ENCODE measurements around the gene ROR1.
"Not testable (repeated sequence)": the region's sequence is repeated elsewhere in the genome, so short reads cannot be mapped to it uniquely, and the experiment has no call there.

The ROR1 gene

DNA sequence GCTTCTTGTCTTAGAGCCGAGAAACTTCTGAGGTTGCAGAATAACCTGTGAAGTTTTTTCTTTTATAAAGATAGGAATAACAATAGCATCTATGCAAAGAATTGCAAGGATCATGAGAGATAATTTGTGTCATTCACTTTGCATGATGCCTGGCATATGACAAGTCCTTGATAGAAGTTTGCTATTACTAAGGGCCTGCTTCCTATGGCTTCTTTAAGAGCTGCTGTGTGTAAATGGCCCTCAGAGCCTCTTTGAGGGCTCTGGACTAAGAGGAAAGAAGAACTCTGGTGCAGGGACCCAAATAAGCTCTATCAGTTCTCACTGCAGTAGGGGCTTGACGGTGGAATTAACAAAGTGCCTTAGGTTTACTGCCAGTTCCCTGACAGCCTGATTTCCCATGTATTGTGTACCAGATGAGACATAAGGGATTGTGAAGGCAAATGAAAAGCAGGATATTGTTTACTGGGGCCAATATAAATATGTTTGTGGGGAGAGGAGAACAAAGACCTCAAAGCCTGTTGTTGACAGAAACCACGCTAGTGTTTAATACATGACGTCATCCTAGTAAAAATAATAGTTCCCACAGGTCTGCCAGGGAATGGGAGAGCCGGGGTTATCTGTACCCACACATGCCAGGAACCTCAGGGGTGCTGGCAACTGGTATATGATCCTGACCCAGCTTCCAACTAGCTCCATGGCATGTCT lies 298.4 kb downstream of the ROR1 start:
- peak in 1 of 2 experiments; percentile 25 for DNase-seq

DNA sequence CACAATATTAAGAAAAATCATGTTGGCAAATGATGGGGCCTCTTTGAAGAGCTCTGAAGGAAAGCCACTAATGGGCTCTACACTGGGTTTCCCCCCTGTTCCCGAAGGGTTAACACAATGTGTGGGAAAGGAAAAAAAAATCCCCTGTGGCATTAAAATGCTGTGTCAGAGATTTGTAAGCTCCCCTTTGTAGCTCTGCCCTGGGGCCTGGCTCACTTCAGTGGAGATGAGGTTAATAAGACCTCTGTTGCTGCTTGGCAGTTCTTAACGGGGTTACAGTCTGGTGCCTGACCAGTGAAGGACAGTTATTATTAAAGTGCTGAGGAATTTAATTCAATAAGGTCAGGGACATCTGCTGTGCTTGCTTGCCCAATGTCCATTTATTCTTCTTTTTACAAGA lies 299.9 kb downstream of the ROR1 start:
- no peak for DNase-seq

DNA sequence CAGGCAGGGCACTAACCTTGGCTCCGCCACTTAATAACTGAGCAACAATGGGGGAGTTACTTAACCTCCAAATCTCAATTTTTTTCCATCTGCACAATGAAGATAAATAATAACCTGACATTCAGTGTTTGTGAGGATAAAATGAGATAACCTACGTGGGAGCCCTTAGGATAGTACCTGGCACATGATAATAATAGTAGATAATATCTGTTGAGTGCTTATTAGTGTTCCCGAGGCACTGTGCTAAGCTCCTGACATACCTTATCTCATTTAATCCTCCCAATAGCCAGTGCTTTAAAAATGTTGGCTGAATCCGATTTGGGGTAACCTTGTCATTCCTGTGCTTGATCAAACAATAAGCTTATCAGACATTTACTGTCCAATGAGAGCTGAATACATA lies 300.9 kb downstream of the ROR1 start:
- no peak for DNase-seq

DNA sequence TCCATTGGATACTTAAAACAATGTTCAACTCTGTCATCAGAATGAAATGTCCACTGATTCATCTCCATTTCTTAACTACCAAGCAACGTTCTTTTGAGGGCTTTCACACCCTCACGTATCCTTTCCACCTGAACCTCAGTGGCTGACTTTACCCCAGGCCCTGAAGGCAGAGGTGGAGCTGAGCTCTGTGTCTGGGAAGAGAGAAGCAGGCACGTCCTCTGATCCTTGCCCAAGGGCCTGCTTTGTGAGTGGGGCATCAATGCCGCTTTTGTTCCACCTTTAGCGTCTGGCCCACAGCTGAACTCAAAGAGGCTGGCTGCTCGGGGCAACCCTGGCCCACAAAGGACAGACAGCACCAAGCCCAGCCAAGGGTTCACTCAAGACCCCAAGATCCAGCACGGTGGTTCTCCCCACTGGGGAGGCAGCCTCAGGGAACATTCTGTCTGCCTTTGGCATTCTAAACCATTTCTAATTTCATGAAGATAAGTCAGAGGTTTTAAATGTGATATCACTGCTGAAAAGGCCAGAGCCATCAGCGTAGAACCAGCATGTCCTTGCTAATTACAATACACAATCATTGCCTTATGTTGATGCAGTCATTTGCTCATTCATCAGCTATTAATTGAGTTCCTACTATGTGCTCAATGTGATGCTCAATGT lies 303.6 kb downstream of the ROR1 start:
- DNase-seq = no peak

DNA sequence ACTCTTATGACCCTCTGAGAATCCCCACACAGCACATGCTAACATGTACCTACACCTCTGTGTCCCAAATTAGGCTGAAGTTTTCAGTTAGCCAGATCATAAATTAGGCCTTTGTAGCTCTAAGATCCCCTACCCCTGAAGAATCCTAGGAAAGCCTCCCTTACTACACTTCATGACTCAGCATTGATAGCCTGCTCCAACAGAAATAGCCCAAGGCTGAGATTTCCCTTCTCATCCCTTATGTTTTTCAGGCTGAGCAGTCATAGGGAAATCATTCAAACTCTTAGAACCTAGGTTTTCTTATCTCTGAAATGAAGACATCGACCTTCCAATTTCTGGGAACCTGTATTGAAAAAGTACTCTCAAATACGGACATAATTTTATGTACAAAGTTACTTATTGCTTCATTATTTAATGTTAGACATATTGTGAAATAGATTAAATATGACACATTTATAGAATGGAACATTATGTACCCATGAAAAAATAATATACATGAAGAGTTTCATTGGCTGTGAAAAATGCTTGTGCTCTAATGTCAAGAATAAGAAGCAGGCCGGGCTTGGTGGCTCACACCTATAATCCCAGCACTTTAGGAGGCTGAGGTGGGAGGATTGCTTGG lies 307.2 kb downstream of the ROR1 start:
- DNase-seq = no peak

DNA sequence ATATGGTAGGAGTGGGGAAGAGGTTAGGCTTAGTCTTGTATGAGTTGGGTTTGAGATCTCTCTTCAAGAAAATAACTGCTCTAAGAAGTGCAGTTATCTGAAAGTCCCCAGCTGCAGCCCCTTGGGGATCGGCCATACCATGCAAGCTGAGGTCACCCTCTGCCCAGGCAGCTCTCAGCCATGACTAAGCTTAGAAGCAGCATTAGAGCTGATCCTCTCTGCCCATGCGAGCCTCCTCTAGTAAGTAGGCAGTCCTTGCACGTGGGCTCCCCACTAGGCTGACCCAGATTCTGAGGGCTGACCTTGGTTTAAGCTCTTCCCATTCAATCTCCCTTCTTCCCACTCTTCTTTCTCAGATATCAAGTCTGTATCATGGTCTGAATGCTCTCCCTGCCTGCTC lies 308.6 kb downstream of the ROR1 start:
- no peak for DNase-seq

DNA sequence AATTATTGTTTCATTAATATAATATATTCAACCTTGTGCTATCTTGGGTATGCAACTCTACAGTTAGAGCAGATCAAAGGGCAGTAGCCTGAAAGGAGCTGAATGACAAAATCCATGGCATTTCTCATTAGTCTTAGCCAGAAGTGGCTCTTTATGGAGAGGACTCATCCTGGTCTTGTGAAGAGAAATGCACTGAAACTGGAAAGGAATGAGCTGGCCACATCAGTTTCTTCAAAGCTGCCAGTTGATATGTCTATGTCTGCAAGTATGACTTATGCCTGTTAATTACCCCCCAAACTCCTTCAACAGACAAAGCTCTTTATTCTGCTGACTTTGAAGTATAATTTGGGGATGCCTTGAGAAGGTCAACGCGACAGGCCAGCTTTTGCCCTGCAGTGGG lies 310.6 kb downstream of the ROR1 start:
- no peak for DNase-seq

DNA sequence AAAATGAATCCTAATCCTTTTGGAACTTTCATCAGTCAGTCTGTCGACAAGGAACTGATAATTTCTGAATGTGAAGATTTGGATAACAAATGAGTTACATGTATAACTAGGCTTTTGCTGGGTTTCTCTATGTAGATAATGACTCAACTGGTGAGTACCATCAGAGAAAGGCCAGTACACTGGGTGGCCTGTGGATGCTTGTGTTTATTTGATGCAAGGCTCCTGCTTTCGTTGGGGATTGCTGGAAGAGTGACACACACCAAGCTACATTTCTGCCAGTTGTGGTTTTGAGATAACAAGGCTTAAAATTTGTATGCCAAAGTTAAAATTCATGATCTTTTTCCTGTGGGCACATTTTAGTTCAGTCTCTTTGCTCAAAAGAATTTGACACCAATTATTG lies 314.0 kb downstream of the ROR1 start:
- DNase-seq = no peak

DNA sequence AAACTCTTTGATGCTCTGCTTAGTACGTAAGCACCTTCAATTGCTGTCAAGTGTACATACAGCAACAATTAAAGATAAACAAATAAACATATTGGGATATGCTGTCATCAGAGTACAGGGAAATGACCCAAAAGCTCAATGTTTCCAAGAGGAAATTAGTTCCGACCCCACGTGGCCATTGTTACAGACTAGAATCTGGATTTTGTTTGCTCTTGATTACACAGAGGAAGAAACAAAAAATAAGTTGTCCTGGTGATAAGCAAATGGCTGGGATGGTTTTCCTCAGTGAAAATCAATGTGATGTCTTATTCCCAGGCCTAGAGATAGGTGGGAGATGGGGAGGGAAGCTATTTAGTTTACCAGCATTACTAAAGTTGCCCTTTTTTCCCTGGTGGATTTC lies 316.6 kb downstream of the ROR1 start:
- no peak for DNase-seq

DNA sequence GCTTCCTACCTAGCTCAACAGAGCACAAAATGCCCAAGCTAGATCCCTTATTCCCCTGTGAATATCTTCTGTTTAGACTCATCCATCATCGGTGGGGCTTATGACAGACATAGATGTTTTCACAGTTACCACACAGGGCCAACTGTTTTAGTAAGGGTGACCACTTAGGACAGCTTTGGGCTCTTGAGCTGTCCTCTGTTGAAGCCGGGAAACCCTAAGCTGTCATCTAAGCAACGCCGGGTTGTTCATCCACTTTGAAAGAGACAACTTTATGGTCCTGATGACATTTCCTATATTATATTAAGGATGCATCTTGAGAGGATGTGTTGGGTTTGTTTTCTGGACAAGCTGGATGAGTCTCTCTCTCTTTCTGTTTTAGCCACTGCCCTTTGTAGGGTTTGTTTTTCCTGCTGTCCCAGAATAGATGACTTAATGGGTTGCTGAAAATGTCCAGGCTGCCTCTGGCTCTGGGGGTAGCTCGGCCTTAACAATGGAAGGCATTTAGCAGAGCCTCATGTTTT lies 319.1 kb downstream of the ROR1 start:
- DNase-seq = no peak

DNA sequence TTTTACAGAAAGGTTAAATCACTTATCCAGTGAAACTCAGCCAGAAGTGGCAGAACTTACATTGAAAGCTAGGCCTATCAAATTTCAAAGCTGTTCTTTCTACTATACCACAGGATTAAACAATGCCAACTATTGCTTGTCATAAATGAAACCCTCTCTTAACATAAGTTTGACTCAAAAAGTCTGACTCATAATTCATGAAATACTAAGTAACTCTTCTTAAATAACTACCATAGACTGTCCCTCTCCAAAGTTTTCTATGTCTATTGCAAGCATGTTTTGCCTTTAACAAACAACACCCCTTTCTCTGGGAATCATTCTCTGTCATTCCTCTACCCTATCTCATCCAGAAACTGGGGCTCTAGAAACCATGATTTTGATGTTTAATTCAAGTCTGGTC lies 320.1 kb downstream of the ROR1 start:
- DNase-seq = no peak

DNA sequence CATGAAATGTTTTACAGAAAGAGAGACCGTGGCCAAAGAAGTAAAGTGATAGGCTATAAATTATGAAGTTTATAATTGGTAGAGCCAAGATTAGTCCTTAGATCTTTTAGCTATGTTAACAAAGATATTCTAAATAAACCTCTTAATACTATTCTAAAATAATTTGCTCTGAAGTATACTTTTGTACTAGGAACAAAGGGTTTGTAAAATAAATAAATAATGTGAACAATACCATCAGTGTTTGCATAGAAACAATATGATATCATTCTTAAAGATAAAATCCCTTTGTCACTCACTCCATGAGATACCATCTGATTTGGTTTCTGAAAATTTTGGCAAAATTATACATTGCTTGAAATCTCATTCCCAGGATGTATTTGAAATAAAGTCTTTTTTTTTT lies 322.0 kb downstream of the ROR1 start:
- DNase-seq = no peak

DNA sequence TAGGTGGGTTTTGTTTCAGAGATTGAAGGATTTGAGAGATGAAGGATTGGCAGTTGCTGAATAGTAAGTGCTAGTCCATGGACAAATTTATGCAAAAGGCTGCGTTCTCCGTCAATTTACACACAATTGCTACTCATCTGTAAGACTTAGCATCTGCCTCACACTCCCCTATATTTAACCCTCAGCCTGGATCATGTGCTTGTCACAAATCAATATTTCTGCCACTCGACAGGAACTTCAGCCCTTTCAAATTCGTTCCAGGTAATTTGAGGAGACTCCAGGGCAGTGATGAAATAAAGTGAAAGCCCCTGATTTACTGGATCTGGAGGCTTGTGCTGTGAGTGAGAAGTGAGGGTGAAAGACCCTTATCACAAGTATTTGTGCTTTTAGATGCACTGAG lies 324.0 kb downstream of the ROR1 start:
- DNase-seq = no peak

DNA sequence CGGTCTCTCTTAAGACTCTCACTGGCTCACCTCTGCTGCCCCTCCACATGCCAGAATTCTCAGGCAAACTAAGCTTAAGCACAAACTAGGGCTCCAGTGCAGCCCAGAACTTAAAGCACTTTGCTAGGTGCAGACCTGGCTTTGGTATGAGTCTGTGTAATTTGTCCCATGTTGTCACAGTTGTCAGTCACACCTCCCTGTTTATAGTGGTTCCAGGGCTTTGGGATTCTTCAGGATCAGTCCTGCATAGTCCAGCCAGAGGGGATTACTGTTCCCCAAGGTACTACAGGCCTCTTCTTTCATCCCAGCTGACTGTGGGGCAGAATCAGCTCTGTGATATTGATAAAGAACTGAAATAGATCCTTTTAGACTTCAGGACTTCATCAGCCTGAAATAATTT lies 324.6 kb downstream of the ROR1 start:
- no peak for DNase-seq

DNA sequence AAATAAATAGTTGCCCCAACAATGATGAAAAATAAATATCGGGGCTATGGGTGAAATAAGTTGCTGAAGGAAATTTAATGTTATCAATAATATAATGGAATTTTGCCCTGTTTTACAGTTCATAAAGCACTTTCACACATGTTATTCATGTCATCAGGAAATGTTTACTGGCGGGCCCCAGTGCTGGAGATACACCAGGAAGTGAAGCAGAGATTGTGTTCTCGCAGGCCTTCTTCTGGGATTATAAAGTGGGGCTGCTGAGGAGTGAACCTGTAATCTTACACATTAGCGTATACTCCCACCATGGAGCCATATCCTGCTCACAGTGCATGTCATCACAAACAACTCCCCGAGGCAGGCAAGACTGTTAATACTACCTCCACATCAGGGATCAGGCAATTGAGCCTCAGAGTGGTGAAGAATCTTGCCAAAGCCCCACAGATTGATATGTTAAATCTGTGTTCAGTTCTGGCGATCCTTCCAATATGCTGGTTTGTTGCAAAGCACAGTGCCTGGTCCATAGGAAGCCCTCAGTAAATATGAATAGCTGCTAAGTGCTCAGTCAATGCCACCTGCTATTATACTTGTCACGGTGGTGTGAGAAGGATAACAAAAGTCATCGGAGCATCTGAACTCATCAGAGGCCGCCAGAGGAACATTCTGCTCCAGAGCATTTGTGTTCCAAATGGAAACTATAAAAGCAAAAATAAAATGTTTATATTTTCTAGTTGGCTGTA lies 325.2 kb downstream of the ROR1 start:
- no peak for DNase-seq

DNA sequence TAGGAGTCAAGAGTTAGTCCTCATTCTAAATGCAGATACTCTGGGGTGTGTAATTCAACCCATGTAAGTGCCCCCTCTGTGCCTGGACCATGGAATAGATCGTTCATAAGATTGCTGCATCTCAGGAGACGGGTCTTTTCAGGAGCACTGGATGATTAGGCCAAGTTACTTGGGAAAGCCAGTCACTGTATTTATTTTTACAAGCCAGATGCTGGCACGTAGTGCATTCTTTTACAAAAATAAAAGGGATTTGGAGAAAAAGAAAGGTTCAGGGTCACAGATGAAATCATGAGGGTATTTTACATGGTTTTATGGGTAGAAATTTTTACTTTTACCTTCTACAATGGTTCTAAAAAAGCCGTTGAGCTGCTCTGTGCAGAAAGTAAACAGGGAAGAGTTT lies 327.0 kb downstream of the ROR1 start:
- no peak for DNase-seq

DNA sequence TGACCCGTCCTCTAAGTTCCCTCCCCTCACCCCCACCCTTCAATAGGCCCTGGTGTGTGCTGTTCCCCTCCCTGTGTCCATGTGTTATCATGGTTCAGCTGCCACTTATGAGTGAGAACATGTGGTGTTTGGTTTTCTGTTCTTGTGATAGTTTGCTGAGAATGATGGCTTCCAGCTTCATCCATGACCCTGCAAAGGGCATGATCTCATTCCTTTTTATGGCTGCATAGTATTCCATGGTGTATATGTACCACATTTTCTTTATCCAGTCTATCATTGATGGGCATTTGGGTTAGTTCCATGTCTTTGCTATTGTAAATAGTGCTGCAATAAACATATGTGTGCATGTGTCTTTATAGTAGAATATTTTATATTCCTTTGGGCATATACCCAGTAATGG lies 330.8 kb downstream of the ROR1 start:
- DNase-seq = not testable (repeated sequence)

DNA sequence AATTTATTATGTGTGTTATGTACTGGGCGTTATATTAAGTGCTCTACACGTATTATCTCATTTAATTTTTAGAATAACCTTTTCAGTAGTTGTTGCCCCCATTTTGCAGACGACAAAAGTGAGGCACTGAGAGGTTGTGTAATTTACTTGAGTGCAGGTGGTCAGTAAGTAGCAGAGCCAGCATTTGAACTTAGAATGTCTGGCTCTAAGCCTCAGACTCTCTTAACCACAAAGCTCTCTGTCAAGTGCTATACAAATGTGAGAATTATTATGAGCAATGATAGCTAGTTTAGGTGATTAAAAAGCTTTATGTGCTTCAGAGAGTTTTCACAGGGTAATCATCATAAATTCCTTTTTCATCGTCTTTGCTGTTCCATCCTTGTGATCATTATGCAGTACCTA lies 333.3 kb downstream of the ROR1 start:
- no peak for DNase-seq

DNA sequence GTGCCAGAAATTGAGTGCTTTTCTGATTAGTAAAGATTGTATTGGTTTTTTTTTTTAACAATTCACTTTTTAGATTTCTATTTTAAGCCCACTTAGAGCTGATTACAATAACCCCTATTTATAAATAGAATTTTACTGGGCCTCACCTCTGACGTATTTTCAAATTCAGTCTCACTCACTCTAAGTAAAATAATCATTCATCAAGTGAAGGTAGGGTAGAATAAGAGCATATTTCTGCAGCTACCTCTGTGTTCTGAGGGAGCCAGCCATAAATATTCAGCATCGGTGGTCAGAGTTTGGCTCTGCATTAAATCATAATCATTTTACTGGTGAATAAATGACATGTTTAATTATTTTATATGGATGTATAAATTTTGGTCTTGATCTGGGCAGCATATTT lies 333.8 kb downstream of the ROR1 start:
- no peak for DNase-seq

DNA sequence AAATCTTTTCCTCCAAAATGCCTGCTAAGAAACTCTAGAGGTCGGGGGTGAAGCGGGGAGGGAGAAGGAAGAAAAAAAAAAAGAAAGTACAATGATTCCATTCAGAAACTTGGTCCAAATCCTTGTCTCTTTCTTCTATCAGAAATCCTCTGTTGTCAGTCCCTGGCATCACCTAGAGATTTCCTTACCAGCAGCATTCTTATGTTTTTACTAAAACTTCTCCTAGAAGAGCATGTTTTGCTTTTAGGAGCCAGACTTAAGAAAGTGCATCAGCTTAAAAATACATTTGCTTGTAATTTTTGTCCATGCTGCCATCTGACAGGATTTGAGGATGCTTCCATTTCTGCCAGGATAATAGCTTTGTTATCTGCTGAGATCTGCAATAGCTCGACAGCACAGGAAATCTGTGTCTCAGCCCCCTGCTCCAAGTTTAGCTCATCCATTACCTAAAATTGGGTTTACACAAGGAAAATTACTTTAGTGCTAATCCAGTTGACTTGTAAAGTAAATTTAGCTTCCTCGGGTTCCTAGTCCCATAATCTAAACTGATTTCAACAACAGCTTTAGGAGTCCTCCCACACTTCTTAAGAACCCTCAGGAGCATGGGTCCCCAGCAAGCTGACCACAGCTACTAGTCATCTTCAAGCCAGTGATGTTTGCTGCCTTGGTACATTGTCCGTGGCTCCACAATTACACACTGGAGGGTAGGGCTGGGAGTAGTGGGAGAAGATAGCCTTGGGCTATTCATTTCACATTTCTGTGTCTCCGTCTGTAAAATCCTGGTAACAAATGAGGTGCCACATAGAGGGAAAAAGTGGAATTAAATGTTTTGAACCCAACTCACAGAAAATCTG lies 337.3 kb downstream of the ROR1 start:
- DNase-seq = no peak

DNA sequence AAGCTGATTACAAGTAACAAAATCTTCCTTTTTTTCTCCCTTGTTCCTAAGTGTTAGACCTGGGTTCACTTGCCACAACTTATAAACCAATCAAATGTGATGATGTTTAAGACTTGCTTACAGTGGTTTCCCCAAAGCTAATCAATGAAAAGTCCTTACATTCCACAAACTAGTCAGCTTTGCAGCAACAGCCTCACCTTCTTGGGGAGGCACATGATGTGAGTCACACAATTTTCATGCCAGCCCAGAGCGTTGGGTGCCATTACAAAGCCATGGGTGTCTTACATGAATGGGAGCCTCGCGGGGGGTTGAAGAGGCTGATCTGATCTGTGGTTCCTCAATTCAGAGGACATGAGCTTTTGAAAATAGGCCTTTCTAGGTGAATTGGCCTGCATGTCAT lies 338.0 kb downstream of the ROR1 start:
- DNase-seq = no peak

DNA sequence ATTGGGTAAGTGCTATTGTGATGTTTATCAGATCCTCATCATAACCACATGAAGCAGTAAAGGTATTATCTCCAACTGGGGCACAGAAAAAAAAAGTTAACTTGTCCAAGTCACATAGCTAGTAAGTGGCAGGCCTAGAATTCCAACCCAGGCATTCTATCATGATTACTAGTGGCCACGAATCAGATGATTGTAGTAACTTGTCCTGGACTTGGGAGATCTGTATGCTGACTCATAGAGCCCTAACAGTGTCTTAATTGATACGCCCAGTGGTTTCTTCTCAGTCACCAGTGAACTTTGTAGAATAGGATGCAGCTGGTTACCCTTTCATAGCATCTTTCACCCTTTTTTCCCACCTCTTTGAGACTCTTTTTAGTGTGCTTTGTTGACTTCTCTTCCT lies 338.5 kb downstream of the ROR1 start:
- DNase-seq = no peak

Measured in NCI-H1930 (cell line).